Measurements from ENCODE around the gene ZCCHC8.
"Not testable (repeated sequence)": the region's sequence is repeated elsewhere in the genome, so short reads cannot be mapped to it uniquely, and the experiment has no call there.

Gene ZCCHC8

GRCh38 chr12:122437656-122438121 lies 63.0 kb downstream of the ZCCHC8 start:
- in situ Hi-C loops (cut with MboI; ENCODE audit: low sequenced_read_pairs) = no loop called here

- in situ Hi-C loops (cut with MboI; ENCODE audit: low sequenced_read_pairs) = no loop called here
Observed at GRCh38 chr12:122435186-122435585, 65.5 kb downstream of the ZCCHC8 start.

- in situ Hi-C loops (cut with MboI; ENCODE audit: low sequenced_read_pairs) = not testable (repeated sequence)
Observed at GRCh38 chr12:122429043-122429442, 71.7 kb downstream of the ZCCHC8 start.

- in situ Hi-C loops (cut with MboI; ENCODE audit: low sequenced_read_pairs) = no loop called here
Observed at GRCh38 chr12:122427403-122427802, 73.3 kb downstream of the ZCCHC8 start.

- in situ Hi-C loops (cut with MboI; ENCODE audit: low sequenced_read_pairs) = no loop called here
Observed at GRCh38 chr12:122423258-122424165, 77.2 kb downstream of the ZCCHC8 start.

- in situ Hi-C loops (cut with MboI; ENCODE audit: low sequenced_read_pairs) = no loop called here
Observed at GRCh38 chr12:122422730-122423257, 77.9 kb downstream of the ZCCHC8 start.

GRCh38 chr12:122421821-122422729 lies 78.7 kb downstream of the ZCCHC8 start, which contains the start of gene CLIP1:
Gene CLIP1 (minus strand): TSS chr12:122422669. CDS start chr12:122380452, 42,217 bp downstream.
- in situ Hi-C loops (cut with MboI; ENCODE audit: low sequenced_read_pairs) = no loop called here

All from hTERT RPE-1 (cell line).